MM.1S (cell line): ENCODE measurements around the gene DMBT1.

Source experiments
- DNase-seq: peaks from one replicate; pipeline ENCODE4 v3.0.0-alpha.2; 2015
- H2AFZ ChIP-seq: fragments of 300-600 bp; sonication (generic); 2 replicates; pipeline ENCODE4 v1.6.0; 2016; ENCODE audit warnings: antibody characterized with exemption, low read length
- H3F3A ChIP-seq: fragments of 300-600 bp; sonication (generic); 2 replicates; pipeline ENCODE4 v1.6.1; 2016; ENCODE audit warnings: mild to moderate bottlenecking, antibody characterized with exemption, low read length, moderate library complexity, mixed read lengths; ENCODE audit not compliant: insufficient read depth
- H3K27ac ChIP-seq: fragments of 300-600 bp; sonication (generic); 2 replicates; pipeline ENCODE4 v1.5.1; 2016; ENCODE audit warnings: mild to moderate bottlenecking, low read length
- H3K27me3 ChIP-seq: fragments of 300-600 bp; sonication (generic); replicated peaks from 2 replicates; pipeline ENCODE4 v1.6.0; 2016; ENCODE audit warnings: low read length; ENCODE audit not compliant: insufficient read depth
- H3K36me3 ChIP-seq: fragments of 300-600 bp; sonication (generic); replicated peaks from 2 replicates; pipeline ENCODE4 v1.6.1; 2016; ENCODE audit warnings: mild to moderate bottlenecking, low read length, mixed read lengths; ENCODE audit not compliant: insufficient read depth
- H3K4me1 ChIP-seq: fragments of 300-600 bp; sonication (generic); 2 replicates; pipeline ENCODE4 v1.6.1; 2016; ENCODE audit warnings: low read length, mixed read lengths
- H3K4me2 ChIP-seq: fragments of 300-600 bp; sonication (generic); 2 replicates; pipeline ENCODE4 v1.6.0; 2016; ENCODE audit warnings: low read depth, low read length
- H3K4me3 ChIP-seq: fragments of 300-600 bp; sonication (generic); 2 replicates; pipeline ENCODE4 v1.5.1; 2016; ENCODE audit warnings: low read length, mixed read lengths
- H3K79me2 ChIP-seq: fragments of 300-600 bp; sonication (generic); 2 replicates; pipeline ENCODE4 v1.6.1; 2016; ENCODE audit warnings: mixed run types, low read length, mixed read lengths
- H3K9ac ChIP-seq: fragments of 300-600 bp; sonication (generic); 2 replicates; pipeline ENCODE4 v1.6.1; 2016; ENCODE audit warnings: low read length, mixed read lengths
- H3K9me2 ChIP-seq: fragments of 300-600 bp; sonication (generic); replicated peaks from 2 replicates; pipeline ENCODE4 v1.6.1; 2016; ENCODE audit warnings: mild to moderate bottlenecking, low read length, mixed read lengths; ENCODE audit not compliant: insufficient read depth
- H3K9me3 ChIP-seq: fragments of 300-600 bp; sonication (generic); replicated peaks from 2 replicates; pipeline ENCODE4 v1.6.1; 2016; ENCODE audit warnings: mild to moderate bottlenecking, low read length, mixed read lengths; ENCODE audit not compliant: insufficient read depth
- H4K20me1 ChIP-seq: fragments of 300-600 bp; sonication (generic); 2 replicates; pipeline ENCODE4 v1.6.1; 2016; ENCODE audit warnings: mild to moderate bottlenecking, low read length, moderate library complexity, mixed read lengths; ENCODE audit not compliant: insufficient read depth
- EZH2 ChIP-seq: fragments of 300-600 bp; sonication (generic); optimal IDR thresholded peaks from 2 replicates; pipeline ENCODE3; 2017; ENCODE audit warnings: low read depth, mild to moderate bottlenecking, antibody characterized with exemption, low read length, mixed read lengths
- EZH2phosphoT487 ChIP-seq: fragments of 300-600 bp; sonication (generic); IDR thresholded peaks from 2 replicates; pipeline ENCODE4 v1.6.1; 2018; ENCODE audit warnings: antibody characterized with exemption, low read length
- TF ChIP-seq, protein P1 (sequence below): fragments of 300-600 bp; sonication (generic); IDR thresholded peaks from 2 replicates; pipeline ENCODE4 v1.5.1; 2016; ENCODE audit warnings: antibody characterized with exemption, low read length, mixed read lengths

DMBT1 gene

GRCh38 chr10:122588381-122588780 is 27.8 kb downstream of the DMBT1 start:
- no peaks in the 10 kb centered on the region for H3K36me3 ChIP-seq
- H3K79me2 ChIP-seq, result no peaks in the 10 kb centered on the region
- H3K27ac ChIP-seq, result no peak overlapping the region
- no peaks in the 10 kb centered on the region for H3K4me1 ChIP-seq
- no peaks in the 10 kb centered on the region for H3K9me3 ChIP-seq
- no peaks in the 10 kb centered on the region for H3K27me3 ChIP-seq
- no peak overlapping the region for H2AFZ ChIP-seq
- no peak for DNase-seq
- no peaks in the 10 kb centered on the region for H3F3A ChIP-seq
- H3K4me2 ChIP-seq, result no peak overlapping the region
- no peaks in the 10 kb centered on the region for H4K20me1 ChIP-seq
- no peak overlapping the region for H3K9ac ChIP-seq
- H3K4me3 ChIP-seq, result no peak overlapping the region
- TF ChIP-seq, protein P1, sequence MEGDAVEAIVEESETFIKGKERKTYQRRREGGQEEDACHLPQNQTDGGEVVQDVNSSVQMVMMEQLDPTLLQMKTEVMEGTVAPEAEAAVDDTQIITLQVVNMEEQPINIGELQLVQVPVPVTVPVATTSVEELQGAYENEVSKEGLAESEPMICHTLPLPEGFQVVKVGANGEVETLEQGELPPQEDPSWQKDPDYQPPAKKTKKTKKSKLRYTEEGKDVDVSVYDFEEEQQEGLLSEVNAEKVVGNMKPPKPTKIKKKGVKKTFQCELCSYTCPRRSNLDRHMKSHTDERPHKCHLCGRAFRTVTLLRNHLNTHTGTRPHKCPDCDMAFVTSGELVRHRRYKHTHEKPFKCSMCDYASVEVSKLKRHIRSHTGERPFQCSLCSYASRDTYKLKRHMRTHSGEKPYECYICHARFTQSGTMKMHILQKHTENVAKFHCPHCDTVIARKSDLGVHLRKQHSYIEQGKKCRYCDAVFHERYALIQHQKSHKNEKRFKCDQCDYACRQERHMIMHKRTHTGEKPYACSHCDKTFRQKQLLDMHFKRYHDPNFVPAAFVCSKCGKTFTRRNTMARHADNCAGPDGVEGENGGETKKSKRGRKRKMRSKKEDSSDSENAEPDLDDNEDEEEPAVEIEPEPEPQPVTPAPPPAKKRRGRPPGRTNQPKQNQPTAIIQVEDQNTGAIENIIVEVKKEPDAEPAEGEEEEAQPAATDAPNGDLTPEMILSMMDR, result no peak
- TF ChIP-seq EZH2 (no peak), EZH2phosphoT487 (no peak)
- no peaks in the 10 kb centered on the region for H3K9me2 ChIP-seq

GRCh38 chr10:122590153-122590552 is 29.6 kb downstream of the DMBT1 start:
- Histone ChIP-seq H3K79me2 (no peaks in the 10 kb centered on the region), H2AFZ (no peak overlapping the region), H4K20me1 (no peaks in the 10 kb centered on the region), H3K27me3 (no peaks in the 10 kb centered on the region), H3K4me2 (no peak overlapping the region), H3K9me3 (no peaks in the 10 kb centered on the region), H3K36me3 (no peaks in the 10 kb centered on the region), H3K27ac (no peak overlapping the region), H3K9ac (no peak overlapping the region), H3K4me3 (no peak overlapping the region), H3F3A (no peaks in the 10 kb centered on the region), H3K9me2 (no peaks in the 10 kb centered on the region), H3K4me1 (no peaks in the 10 kb centered on the region)
- DNase-seq, result no peak
- no peak for TF ChIP-seq EZH2
- TF ChIP-seq EZH2phosphoT487, result no peak
- TF ChIP-seq, protein P1, result no peak

- DNase-seq, result no peak
- Histone ChIP-seq H3K9me2 (no peaks in the 10 kb centered on the region), H3K4me3 (no peak overlapping the region), H3K9me3 (no peaks in the 10 kb centered on the region), H3K4me1 (no peaks in the 10 kb centered on the region), H3K9ac (no peak overlapping the region), H2AFZ (no peak overlapping the region), H3K27ac (no peak overlapping the region), H3K79me2 (no peaks in the 10 kb centered on the region), H3K36me3 (no peaks in the 10 kb centered on the region), H3K27me3 (no peaks in the 10 kb centered on the region), H3F3A (no peaks in the 10 kb centered on the region), H3K4me2 (no peak overlapping the region), H4K20me1 (no peaks in the 10 kb centered on the region)
- TF ChIP-seq, protein P1, result no peak
Observed at GRCh38 chr10:122591736-122592135, 31.2 kb downstream of the DMBT1 start.
